Measurements from ENCODE around the gene PRR5. TPM values are rescaled to one million over a fixed set of nuclear protein-coding genes. Genes with fewer than 3 reads are reported as not detected.

PRR5 gene
- total RNA-seq, 1 experiment from 2014 or later: 26.9 TPM

GRCh38 chr22:44728761-44729324 is 26.8 kb downstream of the PRR5 start:
- POLR2A ChIA-PET: no interaction called here
- no peaks in the 10 kb centered on the region for H4K20me1 ChIP-seq (ENCODE audit: insufficient read depth)
- no peaks in the 10 kb centered on the region for H3K4me1 ChIP-seq (ENCODE audit: control insufficient read depth in 1 of 2, insufficient read depth in 2 of 2, low read length in 2 of 2)
- ATAC-seq (no peak), DNase-seq (ENCODE audit: low read depth, low spot score) (no peak)
- RAD21 ChIA-PET (ENCODE audit: low non-redundant PET in 1 of 2, low total read pairs in 2 of 2, uncharacterized antibody in 2 of 2, unreplicated experiment in 2 of 2): no interaction called here
- no peak overlapping the region for H3K9ac ChIP-seq (ENCODE audit: low read length)
- no TSS peak for BruUV-seq (replicated peaks)
- no peak overlapping the region for H3K4me2 ChIP-seq (ENCODE audit: low read length)
- H3K27me3 ChIP-seq (ENCODE audit: insufficient read depth, low read length): no peaks in the 10 kb centered on the region
- no peaks in the 10 kb centered on the region; a peak in 3 of 4 replicates for H3K36me3 ChIP-seq (ENCODE audit: control insufficient read depth in 1 of 2, insufficient read depth in 2 of 2, low read length in 2 of 2)
- H3K9me3 ChIP-seq (ENCODE audit: control insufficient read depth in 1 of 2, insufficient read depth in 1 of 2, low read depth in 1 of 2, low read length in 2 of 2): no peaks in the 10 kb centered on the region
- TF ChIP-seq ZNF274 (IDR thresholded peaks at IDR 0.05; ENCODE audit: low read depth, low read length) (no peak), POLR2A (IDR thresholded peaks at IDR 0.05; ENCODE audit: borderline replicate concordance, extremely low read depth, insufficient read depth, insufficient read length) (no peak), SRF (IDR thresholded peaks at IDR 0.05; ENCODE audit: low read depth) (no peak), JUND (IDR thresholded peaks at IDR 0.05) (no peak), POLR2AphosphoS5 (IDR thresholded peaks at IDR 0.05; ENCODE audit: low read depth, low read length) (no peak), MAX (IDR thresholded peaks at IDR 0.05) (no peak), CEBPB (IDR thresholded peaks at IDR 0.05; ENCODE audit: low read depth) (no peak), EZH2phosphoT487 (IDR thresholded peaks at IDR 0.05; ENCODE audit: borderline replicate concordance) (no peak), RAD21 (IDR thresholded peaks at IDR 0.05; ENCODE audit: low read depth) (no peak), SP1 (IDR thresholded peaks at IDR 0.05; ENCODE audit: low read depth) (no peak), SIN3A (IDR thresholded peaks at IDR 0.05; ENCODE audit: low read depth) (no peak), ZBTB33 (IDR thresholded peaks at IDR 0.05; ENCODE audit: extremely low read depth, insufficient replicate concordance, low read length) (no peak), EGR1 (IDR thresholded peaks at IDR 0.05; ENCODE audit: low read depth) (no peak)
- no peak overlapping the region for H3K4me3 ChIP-seq (replicated peaks in 1 of 2; ENCODE audit: low read depth in 1 of 2, low read length in 2 of 2)
- H3K9me2 ChIP-seq (ENCODE audit: insufficient read depth): no peaks in the 10 kb centered on the region
- no peak overlapping the region for H3K27ac ChIP-seq (ENCODE audit: low read depth, low read length)
- H3K79me2 ChIP-seq (ENCODE audit: insufficient read depth, low read length): no peaks in the 10 kb centered on the region
- intact Hi-C loops (cut with micrococcal nuclease): no loop called here
- CTCF ChIA-PET: no interaction called here
- no peak overlapping the region for H2AFZ ChIP-seq (ENCODE audit: low read depth, low read length, poor library complexity, severe bottlenecking)
